GM20431 (cell line): ENCODE data around the gene SLC22A12.

Experiments
- in situ Hi-C: fragments of 300-500 bp; cut with MseI, MboI; formaldehyde crosslinking; loops from one replicate; pipeline ENCODE4 v1.15.0; 2020; ENCODE audit warnings: low sequenced_read_pairs; ENCODE audit not compliant: unreplicated experiment

Gene SLC22A12

GRCh38 chr11:64561984-64562722 lies 28.9 kb upstream of the SLC22A12 start:
- in situ Hi-C loops, result no loop called here

DNA sequence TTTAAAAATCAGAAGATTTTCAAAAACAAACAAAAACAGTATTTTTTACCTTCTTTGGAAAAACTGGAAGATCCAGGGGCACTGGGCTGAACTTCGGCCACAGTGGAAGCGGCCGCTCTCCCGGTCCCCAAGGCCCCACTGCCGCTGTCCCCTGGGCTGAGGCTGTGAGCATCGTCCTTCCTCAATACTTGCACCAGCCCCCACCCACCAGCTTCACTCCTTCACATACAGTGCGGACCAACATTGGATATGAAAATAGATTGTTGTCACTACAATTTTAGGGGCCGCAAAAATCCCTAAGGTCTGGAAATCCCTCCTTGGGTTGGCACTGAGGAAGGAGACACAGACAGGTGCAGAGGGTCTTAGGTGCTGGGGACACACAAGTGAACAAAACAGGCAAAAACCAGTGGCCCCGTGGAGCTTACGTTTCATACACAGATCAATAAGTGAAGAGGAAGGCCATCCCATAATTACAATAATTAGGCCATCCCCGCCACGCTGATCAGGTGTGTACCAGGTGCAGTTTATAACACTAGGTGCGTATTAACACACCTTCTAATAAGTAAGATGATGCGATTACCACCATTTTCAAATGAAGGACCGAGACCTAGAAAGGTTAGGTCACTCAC lies 28.2 kb upstream of the SLC22A12 start:
- in situ Hi-C loops, result no loop called here

DNA sequence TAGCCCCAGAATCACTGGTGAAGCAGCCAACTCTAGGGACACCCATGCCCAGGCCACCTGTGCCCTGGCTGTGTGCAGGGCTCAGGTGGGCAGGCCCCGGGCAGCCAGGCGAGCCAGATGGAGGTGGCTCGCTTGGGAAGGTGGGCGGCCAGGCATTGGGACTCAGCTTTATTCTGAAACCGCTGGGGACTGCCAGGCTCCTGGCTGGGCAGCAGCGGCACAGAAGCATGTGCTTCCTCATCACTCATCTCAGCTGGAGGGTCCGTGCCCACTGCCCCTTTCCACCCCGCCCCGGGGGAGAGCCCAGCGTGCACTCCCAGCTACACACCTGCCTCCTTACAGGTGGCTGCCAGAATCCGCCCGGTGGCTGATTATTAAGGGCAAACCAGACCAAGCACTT lies 27.1 kb upstream of the SLC22A12 start:
- in situ Hi-C loops, result no loop called here

DNA sequence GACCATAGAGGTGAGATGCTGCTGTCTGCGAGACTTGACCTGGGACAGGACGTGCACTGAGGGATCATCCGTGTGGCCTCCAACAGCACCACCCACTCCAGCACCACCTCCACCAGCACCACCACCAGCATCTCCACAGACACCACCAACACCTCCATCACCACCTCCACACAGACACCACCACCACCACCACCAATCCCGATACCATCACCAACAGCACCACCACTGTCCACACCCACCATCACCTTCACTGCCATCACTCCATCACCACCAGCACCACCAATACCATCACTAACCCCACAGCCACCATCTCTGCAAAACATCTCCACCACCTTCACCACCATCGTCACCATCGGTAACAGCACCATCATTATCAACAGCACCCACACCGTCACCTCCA lies 26.6 kb upstream of the SLC22A12 start:
- in situ Hi-C loops, result no loop called here

DNA sequence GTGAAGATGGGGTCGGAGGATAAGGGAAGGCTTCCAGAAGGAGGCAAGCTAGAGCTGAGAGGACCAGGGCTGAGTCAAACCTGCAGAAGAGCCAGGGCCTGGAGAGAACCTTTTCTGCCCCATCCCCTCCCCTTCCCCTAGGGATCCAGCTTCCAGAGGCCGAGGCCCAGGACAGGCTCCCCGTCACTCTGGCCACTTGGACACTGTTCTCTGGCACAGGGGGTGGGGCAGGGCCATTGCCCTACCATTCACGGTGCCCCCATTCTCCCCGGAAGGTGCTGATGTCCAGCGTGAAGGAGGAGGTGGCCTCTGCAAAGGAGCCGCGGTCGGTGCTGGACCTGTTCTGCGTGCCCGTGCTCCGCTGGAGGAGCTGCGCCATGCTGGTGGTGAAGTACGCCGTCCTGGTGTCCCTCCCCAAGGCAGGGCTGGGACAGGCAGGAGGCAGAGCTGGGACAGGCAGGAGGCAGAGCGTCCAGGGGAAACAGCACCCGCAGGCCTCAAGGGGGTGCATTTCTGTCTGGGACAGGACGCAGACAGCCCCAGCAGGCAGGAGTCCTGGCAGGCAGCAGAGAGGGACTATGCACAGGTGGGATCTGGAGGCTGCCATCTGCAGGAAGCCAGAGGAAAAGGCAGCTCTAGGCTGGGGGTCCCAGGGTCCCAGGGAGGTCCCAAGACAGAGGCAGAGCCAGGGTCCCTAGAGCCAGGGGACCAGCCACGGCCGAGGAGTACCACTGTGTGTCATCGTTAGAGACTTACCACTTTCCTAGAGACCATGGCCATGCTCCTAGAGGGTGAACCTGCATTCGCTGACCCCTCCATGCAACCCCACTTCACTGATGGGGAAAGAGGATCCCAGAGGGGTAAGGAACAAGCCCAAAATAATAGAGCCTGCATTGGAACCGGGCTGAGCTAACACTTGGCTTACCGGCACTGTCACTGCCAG lies 25.8 kb upstream of the SLC22A12 start:
- in situ Hi-C loops, result no loop called here

- in situ Hi-C loops, result no loop called here
These were observed 24.7 kb upstream of the SLC22A12 start for GRCh38 chr11:64566042-64566914.

- in situ Hi-C loops, result no loop called here
These were observed 23.8 kb upstream of the SLC22A12 start for GRCh38 chr11:64566915-64567891.

GRCh38 chr11:64568041-64568571 lies 22.9 kb upstream of the SLC22A12 start:
- in situ Hi-C loops, result no loop called here

- in situ Hi-C loops, result no loop called here
These were observed 22.4 kb upstream of the SLC22A12 start for GRCh38 chr11:64568584-64569140.

- in situ Hi-C loops, result no loop called here
These were observed 21.6 kb upstream of the SLC22A12 start for GRCh38 chr11:64569300-64569970.

GRCh38 chr11:64570341-64570740 lies 20.7 kb upstream of the SLC22A12 start:
- in situ Hi-C loops, result no loop called here

DNA sequence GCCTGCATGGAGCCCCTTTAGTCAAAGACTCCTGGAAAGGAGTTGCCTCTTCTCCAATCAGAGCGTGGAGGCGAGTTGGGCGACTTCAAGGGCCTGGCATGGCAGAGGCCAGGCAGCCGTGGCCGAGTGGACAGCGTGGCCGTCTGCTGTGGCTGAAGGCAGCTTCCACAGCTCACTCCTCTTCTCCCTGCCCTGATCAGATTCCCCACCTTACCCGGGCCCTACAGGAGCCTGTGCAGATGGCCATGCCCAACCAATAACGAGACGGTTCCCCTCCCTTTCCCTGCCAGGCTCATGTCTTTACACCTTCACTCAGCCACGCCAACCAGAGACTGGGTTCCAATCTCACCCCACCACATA lies 20.0 kb upstream of the SLC22A12 start:
- in situ Hi-C loops, result no loop called here

- in situ Hi-C loops, result no loop called here
These were observed 19.5 kb upstream of the SLC22A12 start for GRCh38 chr11:64571410-64572091.

DNA sequence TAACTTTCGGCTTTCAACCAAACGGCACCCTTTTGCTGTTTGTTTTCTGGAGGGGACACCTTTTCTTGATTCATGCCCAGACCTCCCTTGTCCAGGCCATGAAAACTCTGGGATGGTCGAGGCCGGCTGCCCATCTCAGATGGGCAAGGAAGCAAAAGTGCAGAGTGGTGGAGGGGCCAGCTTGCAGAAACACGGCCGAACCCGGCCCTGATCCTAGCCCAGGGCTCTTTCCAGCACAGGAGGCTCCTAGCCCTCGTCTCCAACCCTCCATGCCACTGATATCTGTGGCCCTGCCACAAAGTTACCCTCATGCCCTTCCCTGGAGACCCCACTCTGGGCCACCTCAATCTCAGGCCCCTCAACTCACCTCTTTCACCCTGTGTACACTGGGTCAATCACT lies 18.9 kb upstream of the SLC22A12 start:
- in situ Hi-C loops, result no loop called here

- in situ Hi-C loops, result no loop called here
These were observed 13.8 kb upstream of the SLC22A12 start for GRCh38 chr11:64577202-64577601.

DNA sequence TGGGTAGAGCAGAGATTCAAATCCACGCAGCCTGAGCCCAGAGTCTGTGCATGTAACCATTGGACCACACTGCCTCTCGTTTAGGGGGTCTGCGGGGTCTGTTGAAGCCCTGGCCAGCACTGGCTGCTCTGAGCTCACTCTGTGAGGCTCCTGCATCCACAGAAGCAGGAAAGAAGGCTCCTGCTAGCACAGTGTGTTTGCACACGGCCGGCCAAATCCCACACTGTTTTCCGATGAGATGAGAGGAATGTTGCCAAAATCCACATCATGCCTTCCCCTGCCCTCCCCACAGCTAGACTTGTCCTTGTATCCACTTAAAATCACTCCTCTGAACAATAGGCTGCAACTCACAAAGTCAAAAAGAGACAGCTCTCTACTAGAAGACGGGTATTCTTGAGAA lies 10.6 kb upstream of the SLC22A12 start:
- in situ Hi-C loops, result no loop called here

GRCh38 chr11:64581057-64581523 lies 9.9 kb upstream of the SLC22A12 start:
- in situ Hi-C loops, result no loop called here
